HG02763 (cell line): ENCODE results near the gene HMGCS2.
"Not testable (repeated sequence)": the region's sequence is repeated elsewhere in the genome, so short reads cannot be mapped to it uniquely, and the experiment has no call there.

ENCODE experiments used
- ATAC-seq: cut with Tn5 transposase; IDR thresholded peaks from one replicate; pipeline ENCODE4 v1.9.1; 2021; ENCODE audit warnings: mild to moderate bottlenecking, moderate library complexity; ENCODE audit not compliant: unreplicated experiment

Gene HMGCS2

DNA sequence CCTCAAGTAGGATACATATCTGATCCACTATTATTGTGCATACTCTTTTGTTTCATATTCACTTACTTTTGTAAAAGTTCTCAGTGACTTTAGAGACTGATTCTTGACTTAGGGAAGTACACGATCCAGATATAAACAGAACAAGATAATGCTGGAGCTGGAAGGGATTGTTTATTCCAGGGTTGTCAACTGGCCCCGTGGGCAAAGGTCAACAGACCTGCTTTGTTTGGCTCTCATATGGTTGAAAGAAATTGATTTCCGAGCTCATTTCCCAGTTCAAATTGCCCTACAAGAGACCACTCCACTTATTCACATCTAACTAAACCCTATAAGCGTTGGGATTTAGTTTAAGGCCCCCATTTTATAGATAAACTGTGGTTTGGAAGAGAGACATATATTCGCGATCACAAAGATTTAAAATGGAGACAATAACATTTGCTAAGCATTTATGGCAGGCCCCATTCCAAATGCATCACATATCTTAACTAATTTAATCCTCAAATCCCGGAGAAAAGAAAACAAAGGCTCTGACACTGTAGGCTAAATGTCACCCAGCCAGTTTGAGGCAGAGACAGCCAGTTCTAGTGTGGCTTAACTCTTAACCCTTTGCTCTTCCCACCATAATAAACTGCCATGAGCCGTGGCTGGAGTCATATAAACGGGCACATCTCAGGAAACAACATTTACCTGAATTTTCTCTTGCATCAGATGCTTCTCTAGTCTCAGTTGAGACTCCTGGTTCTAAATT, 21.9 kb upstream of the HMGCS2 start:
- no peak for ATAC-seq

GRCh38 chr1:119787776-119788175, 19.1 kb upstream of the HMGCS2 start:
- ATAC-seq: no peak

DNA sequence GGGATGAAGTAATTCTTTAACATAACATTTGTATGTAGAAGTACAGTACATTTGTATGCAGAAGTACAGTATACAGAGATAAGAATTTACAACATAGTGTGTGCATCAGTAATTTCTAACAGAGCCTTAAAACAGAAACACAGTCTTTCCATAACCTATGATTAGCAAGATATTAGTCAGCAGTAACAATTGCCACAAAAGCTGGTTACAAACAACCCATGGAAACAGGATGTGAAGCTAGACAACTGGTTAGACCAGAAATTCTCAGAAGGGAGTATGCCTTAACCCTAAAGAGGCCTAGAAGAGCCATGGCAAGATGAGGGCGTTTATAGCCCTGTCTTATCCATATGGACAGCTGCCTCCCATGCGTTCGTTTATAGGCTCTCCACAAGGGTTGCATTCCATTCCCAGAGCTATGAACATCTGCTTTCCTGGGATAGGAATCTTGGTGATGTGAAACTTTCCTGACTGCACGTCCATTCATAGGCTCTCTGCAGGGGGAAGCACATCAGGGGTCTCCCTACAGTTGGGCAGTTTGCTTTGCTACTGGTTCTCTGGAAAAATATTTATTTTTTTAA, 17.9 kb upstream of the HMGCS2 start:
- ATAC-seq: not testable (repeated sequence)

- ATAC-seq: not testable (repeated sequence)
Measured at GRCh38 chr1:119786046-119786445, 17.3 kb upstream of the HMGCS2 start.

- no peak for ATAC-seq
Measured at GRCh38 chr1:119784191-119784781, 15.6 kb upstream of the HMGCS2 start.

- ATAC-seq: no peak
Measured at GRCh38 chr1:119783354-119784185, 14.9 kb upstream of the HMGCS2 start.

- ATAC-seq: no peak
Measured at GRCh38 chr1:119782631-119783325, 14.1 kb upstream of the HMGCS2 start.

DNA sequence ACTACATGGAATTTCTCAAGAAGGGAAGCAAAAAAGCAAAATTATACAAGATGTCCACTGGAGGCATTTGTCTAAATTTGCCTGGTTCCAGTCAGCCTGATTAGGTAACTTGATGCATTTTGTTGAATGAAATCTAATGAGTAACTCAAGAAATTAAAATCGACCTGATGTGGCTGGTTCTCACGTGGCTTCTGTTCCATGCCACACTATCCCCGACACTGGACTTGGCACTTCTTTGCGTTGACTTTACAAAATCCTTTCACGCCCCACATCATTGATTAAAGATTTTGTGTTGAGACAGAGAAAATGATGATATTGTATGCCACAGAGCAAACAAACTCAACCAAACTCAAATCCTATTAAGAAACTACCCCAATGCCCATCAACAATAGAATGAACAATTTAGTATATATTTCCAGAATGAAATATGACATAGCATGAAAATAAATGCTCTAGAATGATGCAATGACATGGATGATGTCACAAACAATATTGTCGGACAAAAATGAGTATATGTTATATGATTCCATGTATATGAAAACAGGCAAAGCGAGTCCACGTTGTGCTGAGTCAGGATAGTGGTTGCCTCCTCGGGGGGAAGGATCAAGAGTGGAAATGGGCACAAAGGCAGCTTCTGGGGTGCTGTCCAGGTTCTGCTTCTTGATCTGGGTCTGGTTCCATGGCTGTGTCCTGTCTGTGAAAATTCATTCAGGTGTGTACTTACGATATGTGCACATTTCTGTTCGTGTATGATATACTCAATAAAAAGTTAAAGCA, 12.9 kb upstream of the HMGCS2 start:
- no peak for ATAC-seq

- ATAC-seq: no peak
Measured at GRCh38 chr1:119779869-119780356, 11.2 kb upstream of the HMGCS2 start.

GRCh38 chr1:119778886-119779560, 10.3 kb upstream of the HMGCS2 start:
- no peak for ATAC-seq

DNA sequence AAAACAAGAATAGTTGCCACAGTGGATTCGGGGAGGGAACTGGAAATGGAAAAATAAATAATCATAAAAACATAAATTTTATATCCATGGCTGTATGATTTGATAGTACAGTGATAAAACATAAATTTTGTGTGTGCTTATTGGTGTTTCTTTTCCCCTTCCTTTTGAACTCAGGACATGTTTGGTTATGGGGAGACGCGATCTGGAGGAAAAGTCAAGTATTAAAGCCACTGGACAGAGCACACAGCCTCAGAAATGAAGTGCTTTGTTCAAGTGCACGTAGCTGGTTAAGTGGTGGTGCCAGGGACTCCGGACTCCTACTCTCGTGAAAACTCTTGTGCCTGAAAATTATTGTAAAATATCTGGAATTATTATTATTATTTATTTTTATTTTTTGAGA, 9.7 kb upstream of the HMGCS2 start:
- ATAC-seq: no peak

DNA sequence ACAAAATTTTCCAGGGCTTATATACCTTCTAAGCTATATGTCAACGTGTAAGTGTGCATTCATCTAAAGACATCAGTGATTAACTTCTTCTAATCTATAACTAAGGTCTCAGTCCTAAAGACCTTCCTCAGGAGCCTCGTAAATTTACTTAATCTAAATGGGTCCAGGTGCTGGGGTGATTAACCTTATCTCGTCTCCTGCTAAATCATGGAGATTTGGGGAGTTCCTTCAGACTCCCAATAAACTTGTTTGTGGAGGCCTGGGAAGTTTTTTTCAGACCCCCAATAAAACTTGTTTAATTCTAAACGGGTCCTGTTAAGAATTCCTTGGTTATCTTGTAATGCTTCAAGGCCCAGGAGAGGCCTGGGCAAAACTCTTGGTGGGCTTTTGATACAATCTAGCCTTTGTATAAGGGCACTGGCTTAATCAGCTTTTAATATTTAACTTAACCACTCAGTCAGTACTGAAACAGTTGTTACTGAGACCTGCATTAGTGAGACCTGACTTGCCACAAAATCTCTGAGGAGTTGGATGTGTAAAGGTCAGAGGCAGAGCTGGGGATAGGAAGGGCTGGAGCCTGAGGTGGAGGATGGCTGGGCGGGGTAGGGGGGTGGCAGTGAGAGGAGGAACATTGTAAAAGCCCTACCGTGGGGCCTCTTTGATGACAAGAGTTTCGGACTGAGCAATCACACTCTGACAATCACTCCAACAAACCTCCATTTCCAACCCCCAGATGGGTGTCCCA, 6.2 kb upstream of the HMGCS2 start:
- ATAC-seq: no peak

GRCh38 chr1:119773711-119774241, 5.1 kb upstream of the HMGCS2 start:
- no peak for ATAC-seq

DNA sequence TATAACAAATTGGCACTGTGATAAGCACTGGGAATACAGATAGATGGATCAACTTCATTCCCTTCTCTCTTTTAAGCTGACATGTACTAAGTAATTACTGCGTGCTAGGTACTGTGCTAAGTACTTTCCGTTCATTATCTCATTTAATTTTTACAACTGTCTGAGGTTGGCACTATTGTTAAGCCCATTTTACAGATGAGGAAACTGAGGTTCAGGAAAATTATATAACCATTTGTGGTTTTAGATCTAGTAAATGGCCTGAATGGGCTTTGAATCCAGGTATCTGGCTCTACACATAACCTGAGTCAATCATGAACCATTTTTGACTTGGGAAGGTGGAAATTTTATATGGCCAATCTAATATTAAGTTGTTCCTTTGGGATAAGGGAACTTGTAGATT, 3.6 kb upstream of the HMGCS2 start:
- ATAC-seq: no peak

- no peak for ATAC-seq
Measured at GRCh38 chr1:119771770-119772169, 3.1 kb upstream of the HMGCS2 start.

GRCh38 chr1:119771016-119771415, 2.3 kb upstream of the HMGCS2 start:
- no peak for ATAC-seq

DNA sequence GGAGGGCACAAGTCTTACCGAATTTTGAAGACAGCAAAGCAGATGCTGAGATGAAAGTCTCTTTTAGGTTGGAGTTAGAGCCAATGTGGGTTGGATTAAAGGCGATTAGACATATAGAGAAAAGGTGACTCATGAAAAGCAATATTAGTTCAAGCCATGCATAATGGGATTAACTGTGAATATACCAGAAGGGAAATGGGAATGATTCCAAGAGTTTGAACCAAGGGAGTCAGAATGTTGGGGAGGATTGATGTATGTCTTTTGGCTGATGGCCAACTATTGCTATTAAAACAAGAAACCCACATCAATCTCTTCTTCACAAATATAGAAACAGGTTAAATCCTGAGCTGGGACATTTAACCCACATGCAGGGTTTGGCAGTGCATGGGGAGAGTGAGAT, 1.2 kb downstream of the HMGCS2 start:
- ATAC-seq: no peak

GRCh38 chr1:119766374-119766794, 2.3 kb downstream of the HMGCS2 start:
- no peak for ATAC-seq
